Measurements from ENCODE around the gene ZNF805. TPM values are rescaled to one million over a fixed set of nuclear protein-coding genes. Genes with fewer than 3 reads are reported as not detected.

ZNF805 gene
- total RNA-seq, 1 experiment from 2014 or later: 18.2 TPM

- H3K36me3 Mint-ChIP-seq: peaks cover 24% of the 10 kb centered on the region
- H3K9me3 Mint-ChIP-seq: no peaks in the 10 kb centered on the region
- H3K27ac Mint-ChIP-seq: no peak overlapping the region
- DNase-seq (ENCODE audit: low spot score) (no peak), ATAC-seq (no peak)
- H3K27me3 Mint-ChIP-seq (ENCODE audit: low read depth): no peaks in the 10 kb centered on the region
- CTCF ChIA-PET: no interaction called here
- no peak for TF ChIP-seq E2F4 (CRISPR knock-in tag; IDR thresholded peaks at IDR 0.05; ENCODE audit: borderline replicate concordance, low read depth)
- TF ChIP-seq ZNF396 (CRISPR knock-in tag; IDR thresholded peaks at IDR 0.05; ENCODE audit: borderline replicate concordance): no peak
- H3K4me3 Mint-ChIP-seq: no peak overlapping the region
- peaks cover 10% of the 10 kb centered on the region for H3K4me1 Mint-ChIP-seq
- POLR2A ChIA-PET: no interaction called here
These were observed 4.6 kb downstream of the ZNF805 start for GRCh38 chr19:57245066-57245465.

- no peaks in the 10 kb centered on the region for H3K9me3 Mint-ChIP-seq
These were observed 5.5 kb downstream of the ZNF805 start for GRCh38 chr19:57245959-57246358.

More at GRCh38 chr19:57245959-57246358, 5.5 kb downstream of the ZNF805 start:
- Mint-ChIP-seq H3K4me1 (peaks cover 9% of the 10 kb centered on the region), H3K4me3 (no peak overlapping the region), H3K27me3 (ENCODE audit: low read depth) (no peaks in the 10 kb centered on the region), H3K27ac (no peak overlapping the region), H3K36me3 (peaks cover 32% of the 10 kb centered on the region)
- no peak for ATAC-seq
- ChIA-PET POLR2A (no interaction called here), CTCF (no interaction called here)
- DNase-seq (ENCODE audit: low spot score): no peak
- TF ChIP-seq ZNF317 (CRISPR knock-in tag; IDR thresholded peaks at IDR 0.05; ENCODE audit: borderline replicate concordance, low read depth) (no peak), FOXP4 (CRISPR knock-in tag; IDR thresholded peaks at IDR 0.05) (no peak), ZNF232 (CRISPR knock-in tag; IDR thresholded peaks at IDR 0.05) (no peak), AFF4 (CRISPR knock-in tag; IDR thresholded peaks at IDR 0.05; ENCODE audit: borderline replicate concordance) (no peak), TP53 (CRISPR knock-in tag; IDR thresholded peaks at IDR 0.05) (no peak), ZNF512 (CRISPR knock-in tag; IDR thresholded peaks at IDR 0.05; ENCODE audit: borderline replicate concordance) (no peak), ZNF532 (CRISPR knock-in tag; IDR thresholded peaks at IDR 0.05; ENCODE audit: borderline replicate concordance) (no peak), E2F5 (CRISPR knock-in tag; IDR thresholded peaks at IDR 0.05) (no peak), ELF4 (CRISPR knock-in tag; IDR thresholded peaks at IDR 0.05; ENCODE audit: low read depth) (no peak), FOXK1 (CRISPR knock-in tag; IDR thresholded peaks at IDR 0.05) (no peak)
